Smooth muscle cell (in vitro differentiated cells): ENCODE measurements around the gene LIMA1. TPM values are rescaled to one million over a fixed set of nuclear protein-coding genes. Genes with fewer than 3 reads are reported as not detected.

Experiments
- DNase-seq: peaks from one replicate; lab custom pipeline; 2025; ENCODE audit not compliant: unreplicated experiment; lab: John Stamatoyannopoulos, UW
- H2AFZ ChIP-seq: fragments of 200-600 bp; sonication (generic); 2 replicates; pipeline ENCODE4 v1.6.0; 2016; ENCODE audit warnings: antibody characterized with exemption, low read depth, mild to moderate bottlenecking
- H3F3A ChIP-seq: fragments of 200-600 bp; sonication (generic); 2 replicates; pipeline ENCODE4 v1.6.0; 2017; ENCODE audit warnings: antibody characterized with exemption, low read depth
- H3K27ac ChIP-seq: fragments of 200-600 bp; sonication (generic); 2 replicates; pipeline ENCODE4 v1.5.1; 2016; ENCODE audit warnings: low read depth, mild to moderate bottlenecking
- H3K27me3 ChIP-seq: fragments of 200-600 bp; sonication (generic); 2 replicates; pipeline ENCODE4 v1.6.1; 2016; ENCODE audit warnings: low read depth, mild to moderate bottlenecking
- H3K36me3 ChIP-seq: fragments of 200-600 bp; sonication (generic); 2 replicates; pipeline ENCODE4 v1.5.1; 2016; ENCODE audit warnings: low read depth
- H3K4me1 ChIP-seq: fragments of 200-600 bp; sonication (generic); 2 replicates; pipeline ENCODE4 v1.5.1; 2016; ENCODE audit warnings: low read depth
- H3K4me2 ChIP-seq: fragments of 200-600 bp; sonication (generic); 2 replicates; pipeline ENCODE4 v1.6.0; 2016; ENCODE audit warnings: mild to moderate bottlenecking
- H3K4me3 ChIP-seq: fragments of 200-600 bp; sonication (generic); 2 replicates; pipeline ENCODE4 v1.5.1; 2016; ENCODE audit warnings: mild to moderate bottlenecking
- H3K79me2 ChIP-seq: fragments of 200-600 bp; sonication (generic); 2 replicates; pipeline ENCODE4 v1.6.0; 2016; ENCODE audit warnings: low read depth, mild to moderate bottlenecking
- H3K9ac ChIP-seq: fragments of 200-600 bp; sonication (generic); 2 replicates; pipeline ENCODE4 v1.6.0; 2016; ENCODE audit warnings: low read depth
- H3K9me3 ChIP-seq: fragments of 200-600 bp; sonication (generic); replicated peaks from 2 replicates; pipeline ENCODE4 v1.5.1; 2016; ENCODE audit warnings: low read depth
- H4K20me1 ChIP-seq: fragments of 200-600 bp; sonication (generic); 2 replicates; pipeline ENCODE4 v1.6.0; 2016; ENCODE audit warnings: low read depth
- WGBS: methylation state at CpG from one replicate; pipeline ENCODE4 v1.1.7; 2016; ENCODE audit warnings: low lambda C conversion rate; 5-methylcytosine and 5-hydroxymethylcytosine counted together
- polyA plus RNA-seq: library from polyadenylated mRNA; unstranded; fragments of >200 nt; fragmentation: Nextera tagmentation; extraction: Ambion mirVana; gene quantifications from 2 replicates; pipeline ENCODE4 v1.2.1, GENCODE V29; 2016
- total RNA-seq: library from RNA; depleted of rRNA; stranded (reverse); fragments of >200 nt; gene quantifications from 2 replicates; pipeline ENCODE4 v1.2.3, GENCODE V29; 2014
- TF ChIP-seq, protein P1 (sequence below): fragments of 200-600 bp; sonication (generic); IDR thresholded peaks from 2 replicates; pipeline ENCODE4 v1.5.1; 2017; ENCODE audit warnings: borderline replicate concordance, mild to moderate bottlenecking, antibody characterized with exemption; ENCODE audit not compliant: insufficient read depth, poor library complexity, severe bottlenecking

The LIMA1 gene
- total and polyA plus RNA-seq, 2 experiments from 2014 or later: 39.6 to 154 TPM

DNA sequence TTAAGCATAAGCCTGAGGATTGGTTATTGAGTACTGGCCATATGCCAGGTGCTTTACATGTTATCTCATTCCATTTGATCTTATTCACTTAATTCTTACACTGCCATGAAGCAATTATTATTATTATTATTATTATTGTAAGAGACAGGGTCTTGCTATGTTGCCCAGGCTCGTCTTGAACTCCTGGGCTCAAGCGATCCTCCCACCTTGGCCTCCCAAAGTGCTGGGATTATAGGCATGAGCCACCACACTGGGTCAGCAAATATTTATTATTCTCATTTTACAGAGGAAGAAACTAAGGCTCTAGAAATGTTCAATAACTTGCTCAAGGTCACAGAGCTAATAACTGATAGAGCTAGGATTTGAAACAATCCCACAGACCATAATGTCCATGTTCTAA is 14.8 kb downstream of the LIMA1 start:
- Histone ChIP-seq H4K20me1 (no peaks in the 10 kb centered on the region), H3K4me3 (no peak overlapping the region), H3F3A (no peaks in the 10 kb centered on the region), H3K27ac (no peak overlapping the region), H3K27me3 (no peaks in the 10 kb centered on the region), H3K9me3 (no peaks in the 10 kb centered on the region), H3K4me1 (no peaks in the 10 kb centered on the region), H3K4me2 (no peak overlapping the region), H3K79me2 (no peaks in the 10 kb centered on the region), H3K36me3 (no peaks in the 10 kb centered on the region), H2AFZ (no peak overlapping the region), H3K9ac (no peak overlapping the region)
- WGBS: 98% methylated on average over 2 of the region's 2 CpGs
- TF ChIP-seq, protein P1, sequence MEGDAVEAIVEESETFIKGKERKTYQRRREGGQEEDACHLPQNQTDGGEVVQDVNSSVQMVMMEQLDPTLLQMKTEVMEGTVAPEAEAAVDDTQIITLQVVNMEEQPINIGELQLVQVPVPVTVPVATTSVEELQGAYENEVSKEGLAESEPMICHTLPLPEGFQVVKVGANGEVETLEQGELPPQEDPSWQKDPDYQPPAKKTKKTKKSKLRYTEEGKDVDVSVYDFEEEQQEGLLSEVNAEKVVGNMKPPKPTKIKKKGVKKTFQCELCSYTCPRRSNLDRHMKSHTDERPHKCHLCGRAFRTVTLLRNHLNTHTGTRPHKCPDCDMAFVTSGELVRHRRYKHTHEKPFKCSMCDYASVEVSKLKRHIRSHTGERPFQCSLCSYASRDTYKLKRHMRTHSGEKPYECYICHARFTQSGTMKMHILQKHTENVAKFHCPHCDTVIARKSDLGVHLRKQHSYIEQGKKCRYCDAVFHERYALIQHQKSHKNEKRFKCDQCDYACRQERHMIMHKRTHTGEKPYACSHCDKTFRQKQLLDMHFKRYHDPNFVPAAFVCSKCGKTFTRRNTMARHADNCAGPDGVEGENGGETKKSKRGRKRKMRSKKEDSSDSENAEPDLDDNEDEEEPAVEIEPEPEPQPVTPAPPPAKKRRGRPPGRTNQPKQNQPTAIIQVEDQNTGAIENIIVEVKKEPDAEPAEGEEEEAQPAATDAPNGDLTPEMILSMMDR: no peak
- DNase-seq: no peak

DNA sequence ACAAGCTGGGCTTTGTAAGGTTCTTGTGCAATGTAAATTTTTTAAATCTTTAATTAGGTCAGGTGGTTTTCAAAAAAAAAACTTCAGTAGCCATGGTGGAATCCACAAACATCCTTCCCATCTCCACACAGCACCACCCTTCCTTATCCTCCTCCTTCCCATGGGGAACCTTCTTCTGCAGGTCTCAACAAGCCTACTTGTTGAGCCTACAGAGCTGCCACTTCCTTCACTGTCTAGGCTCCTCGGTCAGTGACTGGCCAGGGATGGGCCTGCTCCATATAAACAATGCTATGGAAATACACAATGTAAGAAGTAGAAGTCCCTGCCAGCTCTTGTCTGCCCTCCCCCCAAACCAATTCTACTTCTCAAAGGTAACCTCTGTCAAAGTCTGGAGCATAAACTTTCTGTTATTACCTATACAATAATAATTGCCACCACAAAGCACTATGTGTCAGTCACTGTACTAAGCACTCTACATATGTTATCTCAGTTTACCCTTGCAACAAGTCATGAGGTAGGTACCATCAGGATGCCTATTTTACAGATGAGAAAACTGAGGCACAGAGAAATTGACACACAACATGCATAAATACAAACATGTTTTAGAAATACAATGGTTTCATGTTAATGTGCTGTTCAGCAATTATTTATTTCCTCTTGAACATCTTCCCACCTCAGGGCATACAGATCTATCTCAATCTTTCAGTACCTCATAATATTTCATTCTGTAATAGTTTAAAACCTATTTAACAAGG is 17.4 kb downstream of the LIMA1 start:
- Histone ChIP-seq H3K79me2 (no peaks in the 10 kb centered on the region), H3K9ac (no peak overlapping the region), H3K27me3 (no peaks in the 10 kb centered on the region), H2AFZ (no peak overlapping the region), H3K4me3 (no peak overlapping the region), H3F3A (no peaks in the 10 kb centered on the region), H3K27ac (no peak overlapping the region), H3K4me2 (no peak overlapping the region), H3K9me3 (no peaks in the 10 kb centered on the region), H3K4me1 (no peaks in the 10 kb centered on the region), H4K20me1 (no peaks in the 10 kb centered on the region), H3K36me3 (no peaks in the 10 kb centered on the region)
- 81% methylated on average over 1 of the region's 1 CpG for WGBS
- no peak for DNase-seq
- TF ChIP-seq, protein P1: no peak

DNA sequence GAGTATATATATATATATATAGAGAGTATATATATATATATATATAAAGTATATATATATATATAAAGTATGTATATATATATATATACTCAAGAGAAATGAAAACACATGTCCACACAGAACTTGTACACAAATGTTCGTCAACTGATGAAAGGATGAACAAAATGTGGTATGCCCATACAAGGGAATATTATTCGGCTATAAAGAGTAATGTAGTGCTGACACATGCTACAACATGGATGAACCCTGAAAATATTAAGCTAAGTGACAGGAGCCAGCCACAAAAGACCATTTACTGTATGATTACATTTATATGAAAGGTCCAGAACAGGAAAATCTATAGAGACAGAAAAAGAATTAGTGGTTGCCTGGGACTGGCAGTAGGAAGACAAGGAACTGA is 19.5 kb downstream of the LIMA1 start:
- H3K9ac ChIP-seq: no peak overlapping the region
- H3K36me3 ChIP-seq: no peaks in the 10 kb centered on the region
- TF ChIP-seq, protein P1: no peak
- no peak overlapping the region for H3K4me2 ChIP-seq
- H3K4me3 ChIP-seq: no peak overlapping the region
- H3K79me2 ChIP-seq: no peaks in the 10 kb centered on the region
- H3K4me1 ChIP-seq: no peaks in the 10 kb centered on the region
- no peak for DNase-seq
- H3K27ac ChIP-seq: no peak overlapping the region
- no peaks in the 10 kb centered on the region for H3K27me3 ChIP-seq
- H2AFZ ChIP-seq: no peak overlapping the region
- WGBS: 98% methylated on average over 2 of the region's 2 CpGs
- H3K9me3 ChIP-seq: no peaks in the 10 kb centered on the region
- no peaks in the 10 kb centered on the region for H3F3A ChIP-seq
- H4K20me1 ChIP-seq: no peaks in the 10 kb centered on the region

DNA sequence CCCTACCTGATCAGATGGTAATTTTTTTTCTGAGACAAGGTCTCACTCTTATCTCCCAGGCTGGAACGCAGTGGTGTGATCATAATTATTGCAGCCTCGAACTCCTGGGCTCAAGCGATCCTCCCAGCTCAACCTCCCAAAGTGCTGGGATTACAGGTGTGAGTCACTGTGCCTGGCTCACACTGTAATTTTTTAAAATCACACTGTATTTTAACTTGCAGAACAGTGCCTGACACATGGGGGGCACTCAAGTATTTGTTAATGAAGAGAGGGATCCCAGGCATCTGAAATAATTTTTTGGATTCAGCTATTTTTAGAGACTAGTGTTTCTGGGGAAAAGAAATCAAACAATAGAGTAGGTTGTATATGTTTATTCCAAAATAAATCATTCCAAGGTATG is 21.7 kb downstream of the LIMA1 start:
- H3F3A ChIP-seq: no peaks in the 10 kb centered on the region
- DNase-seq: no peak
- TF ChIP-seq, protein P1: no peak
- 59% methylated on average over 3 of the region's 3 CpGs for WGBS
- H3K4me3 ChIP-seq: no peak overlapping the region
- no peak overlapping the region for H2AFZ ChIP-seq
- no peaks in the 10 kb centered on the region for H3K4me1 ChIP-seq
- H3K27me3 ChIP-seq: no peaks in the 10 kb centered on the region
- H3K36me3 ChIP-seq: no peaks in the 10 kb centered on the region
- no peak overlapping the region for H3K9ac ChIP-seq
- no peaks in the 10 kb centered on the region for H3K79me2 ChIP-seq
- no peaks in the 10 kb centered on the region for H4K20me1 ChIP-seq
- H3K9me3 ChIP-seq: no peaks in the 10 kb centered on the region
- H3K27ac ChIP-seq: no peak overlapping the region
- H3K4me2 ChIP-seq: no peak overlapping the region
